GM19239 (cell line): ENCODE results near the gene BIRC6.
"Not testable (repeated sequence)": the region's sequence is repeated elsewhere in the genome, so short reads cannot be mapped to it uniquely, and the experiment has no call there.

Experiments used
- DNase-seq: peaks from one replicate; pipeline ENCODE4 v3.0.0; 2011; ENCODE audit warnings: low spot score; ENCODE audit not compliant: insufficient read length
- FAIRE-seq: peaks from 2 replicates; lab custom pipeline; 2011; peaks lifted over from hg19 to GRCh38; lab: Jason Lieb, UNC

Gene BIRC6

GRCh38 chr2:32356681-32357317 is at the start of gene BIRC6:
BIRC6 (plus strand) TSS chr2:32357023; CDS start chr2:32357162, 139 bp downstream.
- FAIRE-seq: peak; percentile 91

DNA sequence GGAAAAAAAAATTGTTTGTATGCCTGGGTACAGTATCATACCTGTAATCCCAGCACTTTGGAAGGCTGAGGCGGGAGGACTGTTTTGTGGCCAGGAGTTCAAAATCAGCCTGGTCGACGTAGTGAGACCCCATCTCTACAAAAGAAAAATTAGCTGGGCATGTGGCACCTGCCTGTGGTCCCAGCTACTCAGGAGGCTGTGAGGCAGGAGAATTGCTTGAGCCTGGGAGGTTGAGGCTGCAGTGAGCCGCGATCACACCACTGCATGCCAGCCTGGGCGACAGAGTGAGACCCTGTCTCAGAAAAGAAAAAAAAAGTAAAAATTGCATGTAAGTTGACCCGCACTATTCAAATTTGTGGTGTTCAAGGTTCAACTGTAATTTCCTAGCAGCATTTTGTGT is 46.2 kb upstream of the BIRC6 start:
- FAIRE-seq (no peak), DNase-seq (no peak)

More at GRCh38 chr2:32356681-32357317, at the start of gene BIRC6:
- DNase-seq: peak; percentile 93

DNA sequence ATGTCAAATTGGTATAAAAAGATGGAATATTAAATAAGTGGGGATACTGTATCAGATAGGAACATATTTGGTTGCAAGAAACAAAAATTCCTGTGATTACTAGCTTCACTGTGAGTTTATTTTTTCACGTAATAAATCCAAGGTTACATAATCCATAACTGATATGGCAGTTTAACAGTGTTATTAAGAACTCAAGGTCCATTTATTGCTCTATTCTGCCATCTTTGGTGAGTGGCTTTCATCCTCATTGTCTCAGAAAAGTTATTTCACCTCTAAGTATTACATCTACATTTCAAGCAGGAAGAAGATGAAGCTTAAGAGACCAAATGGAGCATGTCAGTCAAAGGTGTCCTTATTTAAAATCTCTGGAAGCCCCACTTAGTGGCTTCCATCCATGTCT is 41.9 kb upstream of the BIRC6 start:
- FAIRE-seq (no peak), DNase-seq (no peak)

- not testable (repeated sequence) for FAIRE-seq, DNase-seq
Observed at GRCh38 chr2:32328679-32329078, 28.1 kb upstream of the BIRC6 start.

- not testable (repeated sequence) for FAIRE-seq, DNase-seq
Observed at GRCh38 chr2:32329180-32329980, 27.4 kb upstream of the BIRC6 start.

DNA sequence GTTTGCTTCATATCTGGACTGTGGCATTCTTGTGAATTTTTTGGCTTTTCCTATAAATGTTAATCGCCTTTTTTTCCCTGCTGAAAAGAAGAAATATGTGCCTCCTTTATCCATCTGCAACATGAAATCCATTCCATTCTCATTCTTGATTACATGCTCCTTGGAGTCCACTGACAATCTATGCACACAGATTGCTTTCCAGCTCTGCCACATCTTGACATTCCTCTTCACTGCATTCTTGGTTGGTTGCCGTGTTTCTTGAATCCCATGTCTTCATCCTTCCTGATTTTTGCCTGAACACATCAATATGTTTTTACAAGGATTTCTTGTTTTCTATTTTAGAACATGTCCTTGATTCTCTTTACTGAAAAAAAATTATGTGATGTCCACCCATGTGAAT is 26.7 kb upstream of the BIRC6 start:
- no peak for FAIRE-seq
- no peak for DNase-seq

- DNase-seq (no peak), FAIRE-seq (no peak)
Observed at GRCh38 chr2:32342801-32343200, 14.0 kb upstream of the BIRC6 start.

- not testable (repeated sequence) for FAIRE-seq
Observed at GRCh38 chr2:32350797-32351196, 6.0 kb upstream of the BIRC6 start.

DNA sequence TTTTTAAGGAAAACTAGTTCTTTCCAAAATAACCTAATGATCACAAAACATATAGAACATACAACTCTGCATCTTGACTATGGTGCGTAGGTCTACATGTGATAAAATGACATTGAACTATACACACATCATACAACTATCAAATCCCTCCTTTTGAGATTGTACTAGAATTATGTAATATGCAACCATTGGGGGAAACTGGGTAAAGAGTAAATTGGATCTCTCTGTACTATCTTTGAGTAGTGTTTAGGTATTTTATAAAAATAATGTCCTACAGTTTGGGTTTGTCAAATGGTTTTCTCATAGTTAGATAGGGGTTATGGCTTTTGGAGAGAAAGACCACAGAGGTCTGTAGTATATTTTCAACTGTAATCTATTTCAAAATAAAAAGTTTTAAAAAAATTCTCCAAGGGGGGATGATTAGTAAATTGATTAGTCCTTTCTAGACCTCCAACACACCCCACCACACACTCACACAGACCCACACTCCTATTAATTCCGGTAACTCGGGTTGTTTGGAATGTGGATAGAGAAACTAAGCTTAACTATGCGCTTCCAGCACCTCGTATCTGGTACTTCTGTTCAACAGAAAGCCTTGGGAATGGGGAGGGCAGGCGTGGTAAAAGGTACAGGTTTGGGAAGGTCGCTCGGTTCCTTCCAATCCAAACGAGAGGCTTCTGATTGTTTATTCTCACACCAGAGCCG is 695 bp upstream of the BIRC6 start:
- DNase-seq: no peak
- peak; percentile 11 for FAIRE-seq

More at GRCh38 chr2:32350797-32351196, 6.0 kb upstream of the BIRC6 start:
- not testable (repeated sequence) for DNase-seq

DNA sequence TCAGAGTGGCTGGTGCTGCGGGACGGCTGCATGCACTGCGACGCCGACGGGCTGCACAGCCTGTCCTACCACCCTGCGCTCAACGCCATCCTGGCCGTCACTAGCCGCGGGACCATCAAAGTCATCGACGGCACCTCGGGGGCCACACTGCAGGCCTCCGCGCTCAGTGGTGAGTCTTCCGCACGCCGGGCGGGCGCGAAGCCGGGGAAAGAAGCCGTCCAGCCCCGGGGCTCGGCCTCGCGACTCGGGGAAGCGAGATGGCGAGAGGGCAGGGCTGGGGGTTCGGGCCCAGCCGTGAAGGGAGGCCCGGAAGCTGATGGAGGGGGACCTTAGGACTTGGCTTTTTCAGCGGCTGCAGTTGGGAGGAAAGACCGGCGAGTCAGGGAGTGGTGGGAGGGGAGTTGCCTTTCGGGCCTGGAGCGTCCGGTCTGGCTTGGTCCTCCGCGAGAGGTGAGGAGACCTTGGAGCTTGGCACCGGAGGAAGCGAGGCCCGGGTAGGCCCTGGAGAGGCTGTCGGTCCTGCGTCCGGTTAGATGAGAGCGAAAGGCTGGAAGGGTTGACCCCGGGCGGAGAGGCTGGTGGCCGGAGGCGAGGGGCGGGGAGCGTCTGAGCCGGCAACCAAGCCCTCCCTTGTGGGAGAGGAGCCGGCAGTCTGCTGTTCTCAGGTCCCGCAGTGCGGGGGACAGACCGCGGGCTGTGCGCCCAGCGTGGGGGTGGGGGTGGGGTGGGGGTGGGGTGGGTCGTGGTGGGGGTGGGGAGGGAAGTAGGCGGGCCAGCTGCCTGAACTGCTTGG is 691 bp downstream of the BIRC6 start:
- FAIRE-seq: no peak
- no peak for DNase-seq

DNA sequence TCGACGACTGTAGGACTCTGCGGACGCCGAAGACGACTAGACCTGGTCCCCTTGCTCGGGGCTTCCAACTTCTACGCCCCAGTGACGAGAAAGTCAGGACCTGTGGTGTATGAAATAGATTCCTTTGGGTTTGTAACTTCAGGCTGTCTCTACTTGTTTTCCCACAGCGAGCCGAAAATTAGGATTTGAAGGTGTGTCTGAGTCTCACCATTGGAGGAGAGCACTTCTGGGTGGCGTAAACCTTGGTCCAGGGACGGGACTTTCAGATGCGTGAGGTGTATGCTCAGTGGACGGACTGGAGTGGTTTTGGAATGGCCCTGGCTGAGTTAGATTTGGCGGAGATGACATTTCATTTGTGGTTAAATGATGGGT is 1.3 kb downstream of the BIRC6 start:
- FAIRE-seq (no peak), DNase-seq (no peak)

DNA sequence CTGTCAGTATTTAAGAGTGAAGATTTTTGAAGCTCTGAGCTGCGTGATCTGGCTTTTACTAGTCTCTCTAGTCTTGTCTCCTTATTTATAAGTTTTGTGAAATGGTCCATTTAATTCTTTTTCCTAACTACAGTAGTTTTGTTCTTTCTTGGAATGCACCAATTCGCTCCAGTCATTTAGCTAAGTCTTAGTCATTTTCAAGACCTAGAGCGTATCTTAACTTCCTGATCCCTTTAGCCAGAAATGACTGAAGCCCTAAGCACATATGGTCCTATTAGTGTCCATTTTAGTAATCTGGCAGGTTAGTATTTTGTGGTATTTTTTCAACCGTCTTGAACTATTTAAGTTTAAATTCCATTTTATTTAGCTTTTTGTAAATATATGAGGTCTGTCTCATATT is 3.6 kb downstream of the BIRC6 start:
- peak; percentile 28 for FAIRE-seq
- DNase-seq: no peak

- DNase-seq, FAIRE-seq: not testable (repeated sequence)
Observed at GRCh38 chr2:32362997-32363396, 6.2 kb downstream of the BIRC6 start.

DNA sequence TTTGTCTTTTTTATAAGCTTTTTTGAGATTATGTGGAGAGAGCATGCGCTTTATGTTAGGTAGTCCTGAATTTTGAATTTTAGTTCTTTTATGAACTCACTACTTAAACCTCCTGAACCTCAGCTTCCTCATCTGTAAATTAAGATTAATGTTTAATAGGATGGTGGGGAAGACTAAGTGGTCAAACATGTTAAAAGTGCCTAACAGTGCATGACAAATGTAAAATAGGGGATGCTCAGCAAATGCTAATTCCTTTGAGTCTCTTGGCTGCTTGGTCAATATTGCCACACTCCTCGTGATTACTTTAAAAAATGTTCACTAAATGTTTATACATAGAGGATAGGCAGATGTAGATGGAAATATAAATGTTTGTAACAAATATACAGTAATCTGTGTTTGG is 6.8 kb downstream of the BIRC6 start:
- FAIRE-seq (peak; percentile 82), DNase-seq (no peak)

DNA sequence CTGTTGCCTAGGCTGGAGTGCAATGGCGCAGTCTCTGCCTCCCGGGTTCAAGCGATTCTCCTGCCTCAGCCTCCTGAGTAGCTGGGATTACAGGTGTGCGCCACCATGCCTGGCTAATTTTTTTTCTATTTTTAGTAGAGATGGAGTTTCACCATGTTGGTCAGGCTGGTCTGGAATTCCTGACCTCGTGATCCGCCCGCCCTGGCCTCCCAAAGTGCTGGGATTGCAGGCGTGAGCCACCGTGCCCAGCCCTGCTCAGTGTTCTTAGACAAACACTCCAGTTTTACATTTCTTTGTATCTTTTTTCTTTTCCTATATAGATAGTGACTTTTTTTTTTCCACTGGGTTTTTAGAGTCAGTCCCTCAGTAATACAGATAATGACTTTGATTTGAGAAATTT is 7.5 kb downstream of the BIRC6 start:
- not testable (repeated sequence) for FAIRE-seq, DNase-seq

DNA sequence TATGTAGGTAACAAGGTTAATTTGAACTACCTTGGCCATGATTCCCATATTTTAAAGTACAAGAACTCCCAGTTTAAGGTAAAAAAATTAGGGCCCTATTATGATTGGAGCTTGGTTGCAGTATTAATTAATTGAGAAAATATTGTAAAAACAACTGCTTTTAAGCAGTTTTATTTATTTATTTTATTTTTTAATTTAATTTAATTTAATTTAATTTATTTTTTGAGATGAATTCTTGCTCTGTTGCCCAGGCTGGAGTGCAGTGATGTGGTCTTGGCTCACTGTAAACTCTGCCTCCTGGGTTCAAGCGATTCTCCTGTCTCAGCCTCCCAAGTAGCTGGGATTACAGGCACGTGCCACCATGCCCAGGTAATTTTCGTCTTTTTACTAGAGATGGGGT is 8.9 kb downstream of the BIRC6 start:
- not testable (repeated sequence) for FAIRE-seq, DNase-seq

DNA sequence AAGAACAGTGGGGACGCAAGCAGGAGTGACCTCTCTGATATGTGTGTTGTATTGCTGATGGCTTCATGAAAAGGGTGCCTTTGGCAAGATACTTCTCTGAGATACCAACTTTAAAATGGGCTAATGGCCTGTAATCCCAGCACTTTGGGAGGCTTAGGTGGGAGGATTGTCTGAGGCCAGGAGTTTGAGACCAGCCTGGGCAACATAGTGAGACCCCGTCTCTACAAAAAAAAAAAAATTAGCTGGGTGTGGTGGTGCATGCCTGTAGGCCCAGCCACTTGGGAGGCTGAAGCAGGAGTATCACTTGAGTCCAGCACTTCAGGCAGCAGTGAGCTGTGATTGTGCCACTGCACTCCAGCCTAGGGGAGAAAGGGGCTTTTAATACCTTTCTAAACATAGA is 9.8 kb downstream of the BIRC6 start:
- no peak for FAIRE-seq
- no peak for DNase-seq

DNA sequence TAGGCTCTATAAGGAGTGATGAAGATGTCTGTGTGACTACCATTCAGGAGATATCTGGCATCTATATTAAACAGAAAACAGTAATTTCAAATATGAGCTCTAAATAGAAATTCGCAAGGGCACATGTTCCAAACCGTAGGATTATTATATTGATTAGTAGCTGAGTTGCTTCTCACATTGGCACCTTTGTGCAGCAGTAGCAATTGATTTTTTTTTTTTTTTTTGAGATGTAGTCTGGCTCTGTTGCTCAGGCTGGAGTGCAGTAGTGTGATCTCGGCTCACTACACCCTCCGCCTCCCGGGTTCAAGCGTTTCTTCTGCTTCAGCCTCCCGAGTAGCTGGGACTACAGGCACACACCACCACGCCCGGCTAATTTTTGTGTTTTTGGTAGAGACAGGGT is 12.4 kb downstream of the BIRC6 start:
- FAIRE-seq: no peak
- no peak for DNase-seq

GRCh38 chr2:32370942-32371341 is 14.1 kb downstream of the BIRC6 start:
- FAIRE-seq, DNase-seq: not testable (repeated sequence)

GRCh38 chr2:32372519-32373182 is 15.8 kb downstream of the BIRC6 start:
- DNase-seq (no peak), FAIRE-seq (no peak)
